ENCODE data around the gene SLC7A6. TPM values are rescaled to one million over a fixed set of nuclear protein-coding genes. Genes with fewer than 3 reads are reported as not detected.
"Not testable (repeated sequence)": the region's sequence is repeated elsewhere in the genome, so short reads cannot be mapped to it uniquely, and the experiment has no call there.

The SLC7A6 gene
- polyA plus RNA-seq, 1 donor = 8.3 TPM

- no peak for DNase-seq
Observed at GRCh38 chr16:68284847-68285246, 20.5 kb downstream of the SLC7A6 start.

GRCh38 chr16:68285683-68286082 is 21.4 kb downstream of the SLC7A6 start:
- no peak for DNase-seq

DNA sequence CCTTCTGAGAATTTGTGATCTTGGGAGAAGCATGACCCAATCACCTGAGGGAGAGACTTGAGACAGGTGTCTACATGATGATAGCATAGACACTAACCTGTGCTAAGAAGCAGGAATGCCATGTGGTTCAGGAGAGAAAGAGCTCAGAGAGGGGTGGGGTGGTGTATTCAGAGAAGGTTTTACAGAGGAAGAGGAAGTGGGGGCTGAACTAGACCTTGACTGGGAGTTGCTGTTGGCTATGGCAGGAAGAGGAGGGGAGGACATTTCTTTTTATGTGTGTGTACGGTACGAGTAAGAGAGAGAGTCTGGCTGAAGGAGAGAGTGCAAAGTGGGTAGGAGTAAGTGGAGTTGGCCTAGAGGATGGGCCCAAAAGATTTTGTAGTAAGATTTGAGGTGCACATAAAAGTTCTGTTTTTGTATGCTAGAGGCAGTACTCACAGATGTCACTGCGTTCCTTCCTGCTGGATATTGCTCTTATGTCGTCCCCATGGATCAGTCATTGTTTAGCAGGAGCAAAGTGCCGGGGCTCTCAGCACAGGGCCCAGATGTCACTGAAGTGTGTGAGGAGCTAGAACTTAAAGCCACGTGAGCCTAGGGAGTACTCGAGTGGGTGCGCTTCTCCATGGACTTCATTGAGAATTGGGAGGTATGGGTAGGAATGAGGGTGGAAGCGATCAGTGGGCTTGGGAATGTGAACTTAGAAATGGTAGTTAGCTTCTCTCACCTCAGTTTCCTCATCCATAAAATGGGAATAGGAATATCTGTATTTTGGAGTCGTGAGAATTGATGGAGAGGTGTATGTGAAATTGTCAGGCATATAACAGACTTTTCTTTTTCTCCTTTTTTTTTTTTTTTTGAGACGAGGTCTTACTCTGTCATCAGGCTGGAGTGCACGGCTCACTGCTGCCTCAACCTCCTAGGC is 22.1 kb downstream of the SLC7A6 start:
- DNase-seq = no peak

- DNase-seq = no peak
Observed at GRCh38 chr16:68287276-68288251, 23.2 kb downstream of the SLC7A6 start.

- DNase-seq = no peak
Observed at GRCh38 chr16:68288252-68288650, 23.9 kb downstream of the SLC7A6 start.

DNA sequence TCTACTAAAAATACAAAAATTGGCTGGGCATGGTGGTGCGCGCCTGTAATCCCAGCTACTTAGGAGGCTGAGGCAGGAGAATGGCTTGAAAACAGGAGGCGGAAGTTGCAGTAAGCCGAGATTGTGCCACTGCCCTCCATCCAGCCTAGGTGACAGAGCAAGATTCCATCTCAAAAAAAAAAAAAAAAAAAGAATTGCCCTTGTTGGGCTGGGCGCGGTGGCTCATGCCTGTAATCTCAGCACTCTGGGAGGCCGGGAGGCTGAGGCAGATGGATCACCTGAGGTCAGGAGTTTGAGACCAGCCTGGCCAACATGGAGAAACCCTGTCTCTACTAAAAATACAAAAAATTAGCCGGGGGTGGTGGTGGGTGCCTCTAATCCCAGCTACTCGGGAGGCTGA is 24.5 kb downstream of the SLC7A6 start:
- DNase-seq = not testable (repeated sequence)

DNA sequence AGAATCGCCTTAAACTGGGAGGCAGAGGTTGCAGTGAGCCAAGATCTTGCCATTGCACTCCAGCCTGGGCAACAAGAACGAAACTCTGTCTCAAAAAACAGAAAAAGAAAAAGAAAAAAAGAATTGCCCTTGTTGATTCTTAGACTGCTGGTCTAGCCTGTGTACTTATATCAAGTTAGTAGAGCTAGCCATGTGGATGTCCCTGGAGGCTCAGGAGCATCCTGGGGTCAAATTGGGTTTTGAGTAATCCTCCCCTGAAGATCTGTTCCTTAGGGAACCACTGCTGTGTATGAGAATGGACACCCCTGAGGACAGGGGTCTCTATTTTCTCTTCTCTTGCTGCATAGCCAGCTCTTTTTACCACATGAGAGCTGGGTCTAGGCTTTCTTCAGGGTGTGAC is 24.9 kb downstream of the SLC7A6 start:
- DNase-seq = no peak

DNA sequence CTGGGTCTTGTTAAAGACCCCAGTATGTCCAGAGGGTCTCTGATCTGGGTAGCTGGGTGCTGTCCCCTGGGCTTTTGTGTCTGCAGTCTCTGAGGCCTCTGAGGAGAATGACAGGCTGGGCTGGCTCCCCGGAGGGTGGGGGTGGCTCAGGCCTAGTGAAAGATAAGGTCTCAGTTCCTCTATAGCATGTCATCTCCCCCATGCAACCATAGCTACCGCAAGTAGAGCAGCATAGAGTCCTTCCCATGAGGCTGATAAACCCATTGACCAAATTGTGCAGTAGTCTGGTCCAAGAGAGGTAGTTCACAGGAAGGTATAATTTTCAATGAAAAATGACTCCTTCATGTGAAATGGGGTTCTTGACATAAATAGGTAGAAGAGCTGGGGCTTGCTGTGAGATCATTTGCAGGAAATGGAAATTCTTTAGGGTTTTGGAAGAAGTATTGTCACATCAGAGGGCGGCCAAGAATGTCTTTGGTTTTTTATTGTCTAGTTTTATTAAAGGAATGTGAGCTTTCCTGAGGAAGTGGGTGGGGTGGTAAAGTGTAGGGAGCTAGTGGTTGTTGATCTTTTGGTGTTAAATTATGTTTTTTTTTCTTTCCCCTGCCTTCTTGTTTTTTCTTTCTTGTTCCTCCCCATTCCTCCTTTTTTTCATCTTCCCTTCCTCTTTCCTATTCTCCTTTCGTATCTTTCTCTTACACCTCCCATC is 25.4 kb downstream of the SLC7A6 start:
- no peak for DNase-seq

DNA sequence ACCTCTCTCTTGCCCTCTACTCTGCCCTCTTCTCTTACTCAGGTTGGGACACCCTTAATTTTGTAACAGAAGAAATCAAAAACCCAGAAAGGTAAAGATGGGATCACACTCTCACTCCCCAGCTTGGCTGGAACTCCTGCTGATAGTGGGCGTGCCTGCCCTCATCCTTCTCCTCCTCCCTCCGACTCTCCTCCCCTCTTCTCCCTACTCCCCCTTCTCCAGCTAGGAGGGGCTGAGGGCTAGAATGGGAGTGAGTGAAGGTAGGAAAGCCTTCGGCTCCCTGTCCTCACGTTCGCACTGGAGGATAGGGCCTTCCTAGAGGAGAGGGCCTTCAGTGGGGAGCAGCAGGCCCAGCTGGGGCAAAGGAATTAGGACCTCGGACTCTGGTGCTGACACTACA is 26.1 kb downstream of the SLC7A6 start:
- DNase-seq = no peak

GRCh38 chr16:68291227-68291626 is 26.9 kb downstream of the SLC7A6 start:
- DNase-seq = no peak

DNA sequence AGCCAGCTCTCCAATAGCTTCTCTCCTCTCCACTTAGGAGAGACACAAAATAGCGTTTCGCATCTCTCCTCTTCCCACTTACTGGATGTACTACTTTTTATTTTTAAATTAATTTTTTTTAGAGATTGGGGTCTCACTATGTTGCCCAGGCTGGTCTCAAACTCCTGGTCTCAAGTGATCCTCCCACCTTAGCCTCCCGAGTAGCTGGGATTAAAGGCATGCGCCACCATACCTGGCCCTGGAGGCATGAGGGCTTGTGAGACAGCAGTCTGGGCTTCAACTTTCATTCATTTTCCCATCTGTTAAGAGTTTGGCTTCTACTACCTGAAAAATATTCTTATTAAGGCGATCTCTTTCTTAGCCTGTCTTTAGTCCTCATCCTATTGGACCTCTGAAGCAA is 28.1 kb downstream of the SLC7A6 start:
- no peak for DNase-seq

- DNase-seq = no peak
Observed at GRCh38 chr16:68296291-68296690, 32.0 kb downstream of the SLC7A6 start.

DNA sequence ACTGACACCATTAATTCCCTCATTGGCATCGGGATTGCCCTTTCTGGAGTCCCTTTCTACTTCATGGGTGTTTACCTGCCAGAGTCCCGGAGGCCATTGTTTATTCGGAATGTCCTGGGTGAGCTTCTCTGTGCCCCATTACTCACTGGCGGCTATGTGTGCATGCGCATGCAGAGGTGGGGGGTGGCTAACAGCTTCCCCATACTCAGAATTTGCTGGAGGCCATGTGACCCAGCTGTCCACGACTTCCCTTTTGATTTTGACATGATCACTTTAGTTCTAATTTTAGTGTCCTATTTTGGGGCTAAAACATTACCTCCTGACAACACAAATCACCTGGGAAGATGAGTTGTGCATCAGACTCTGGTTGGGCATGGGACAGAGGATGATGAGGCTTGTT is 32.4 kb downstream of the SLC7A6 start:
- no peak for DNase-seq

DNA sequence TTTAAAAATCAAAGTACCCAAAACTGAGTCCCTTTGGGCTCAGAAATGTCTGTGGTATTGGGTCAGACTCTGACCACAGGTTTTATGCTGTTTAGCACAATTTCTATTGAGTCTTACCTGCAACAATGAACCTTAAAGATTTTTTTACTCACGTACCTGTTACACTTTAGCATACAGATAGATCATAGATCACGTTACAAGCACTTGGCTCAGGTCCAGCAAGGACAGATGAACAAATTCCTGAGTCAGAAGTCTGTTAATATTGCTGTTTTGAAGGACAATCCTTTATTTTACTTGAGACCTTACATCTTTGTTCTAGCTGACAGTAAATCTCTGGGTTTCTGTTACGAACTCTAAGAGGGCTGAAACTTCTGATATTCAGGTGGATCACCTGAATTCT is 33.6 kb downstream of the SLC7A6 start:
- DNase-seq = no peak

DNA sequence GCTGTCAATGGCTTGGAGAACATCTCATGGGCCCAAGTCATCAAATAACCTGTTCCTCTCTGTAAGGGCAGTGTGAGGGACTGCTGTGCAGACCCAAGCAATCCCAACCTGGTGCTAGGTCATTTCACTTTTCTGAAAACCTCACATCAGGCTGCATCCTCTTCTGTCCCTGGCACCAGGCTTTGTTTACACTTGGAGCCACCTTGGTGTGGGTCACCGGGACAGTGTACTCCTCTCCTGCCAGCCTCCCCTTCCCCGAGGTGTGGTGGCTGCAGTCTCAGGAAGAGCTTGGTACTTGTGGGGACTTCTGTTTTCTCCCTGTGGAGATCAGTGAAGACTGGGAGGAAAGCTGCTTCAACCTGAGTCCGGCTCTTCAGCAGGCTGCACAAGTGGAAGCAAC is 34.0 kb downstream of the SLC7A6 start:
- DNase-seq = no peak

DNA sequence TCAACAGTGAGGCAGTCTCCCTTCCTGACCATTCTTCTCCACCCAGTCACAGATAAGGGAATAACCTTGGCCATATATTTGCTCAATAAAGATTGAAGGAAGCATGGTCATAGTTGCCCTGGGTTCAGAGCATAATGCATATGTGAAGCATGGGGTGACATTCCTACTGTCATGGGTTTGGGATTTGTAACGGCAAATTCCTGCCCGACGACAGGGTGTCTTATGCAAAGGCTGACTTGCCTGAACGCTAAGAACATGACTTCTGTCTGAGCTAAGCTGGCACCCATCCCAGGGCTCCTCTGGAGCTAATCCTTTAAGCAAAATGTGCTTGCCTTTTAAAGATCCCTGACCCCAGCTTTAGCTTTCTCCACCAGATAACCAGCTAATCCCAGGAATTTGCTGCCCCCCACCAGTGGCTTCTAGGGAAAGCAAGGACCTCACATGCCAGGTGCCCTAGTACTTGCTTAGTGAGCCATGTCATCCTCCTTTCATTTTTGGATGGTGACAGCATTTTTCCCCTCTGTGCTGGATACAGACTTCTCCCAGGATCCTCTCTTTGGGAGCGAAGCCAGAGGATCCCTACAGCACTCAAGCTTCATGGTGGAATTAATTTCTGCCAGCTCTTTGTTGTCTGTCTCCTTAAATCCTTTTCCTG is 34.7 kb downstream of the SLC7A6 start:
- DNase-seq = no peak

- no peak for DNase-seq
Observed at GRCh38 chr16:68299571-68300453, 35.5 kb downstream of the SLC7A6 start.

GRCh38 chr16:68300734-68301459 is 36.6 kb downstream of the SLC7A6 start:
- DNase-seq = no peak

DNA sequence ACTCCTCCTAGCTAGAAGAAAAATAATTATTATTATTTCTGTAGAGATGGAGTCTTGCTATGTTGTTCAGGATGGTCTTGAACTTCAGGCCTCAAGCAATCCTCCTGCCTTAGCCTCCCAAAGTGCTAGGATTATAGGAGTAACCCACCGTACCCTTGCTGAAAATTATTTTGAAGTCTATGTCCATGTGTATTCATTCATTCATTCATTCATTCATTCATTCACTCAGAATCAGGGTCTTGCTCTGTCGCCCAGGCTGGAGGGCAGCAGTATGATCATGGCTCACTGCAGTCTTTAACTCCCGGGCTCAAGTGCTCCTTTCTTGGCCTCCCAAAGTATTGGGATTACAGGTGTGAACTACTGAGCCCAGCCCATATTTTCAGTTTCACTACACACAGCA is 42.3 kb downstream of the SLC7A6 start:
- DNase-seq = no peak

DNA sequence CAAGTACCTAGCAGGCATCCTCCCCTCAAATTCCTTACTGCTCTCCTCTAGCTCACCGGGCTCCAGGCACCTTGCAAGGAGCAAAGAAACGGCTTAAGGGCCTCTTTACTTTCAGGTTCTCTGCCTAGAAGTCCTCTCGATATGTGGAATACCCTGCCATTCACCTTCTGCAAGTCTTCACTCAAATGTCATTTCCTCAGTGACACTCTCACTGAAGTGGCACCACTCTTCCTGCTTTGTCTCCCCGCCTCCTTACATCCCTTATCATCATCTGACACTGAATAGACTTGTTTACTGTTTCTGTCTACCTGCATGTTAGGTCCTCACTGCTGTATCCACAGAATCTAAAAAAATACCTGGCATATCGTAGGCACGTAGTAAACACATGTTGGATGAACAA is 45.5 kb downstream of the SLC7A6 start:
- DNase-seq = no peak

- no peak for DNase-seq
Observed at GRCh38 chr16:68310437-68310773, 46.1 kb downstream of the SLC7A6 start.
